ENCODE data around the gene BIRC3. TPM values are rescaled to one million over a fixed set of nuclear protein-coding genes. Genes with fewer than 3 reads are reported as not detected.

BIRC3 gene
- total RNA-seq, 4 donors from 2014 or later, result 2.4 to 6.9 (median 6.0) TPM

- Histone ChIP-seq H3K27me3 (no peaks in the 10 kb centered on the region), H3K36me3 (no peaks in the 10 kb centered on the region), H3K27ac (peak overlapping the region; percentile 83 to 94 (median 90)), H3K4me1 (peaks cover 0 to 76% (median 25%) of the 10 kb centered on the region in 3 donors), H3K4me3 (peak overlapping the region in 3 of 4 donors; percentile 56 to 74 (median 60)), H3K9me3 (no peaks in the 10 kb centered on the region)
- WGBS, 2 donors, result 55 to 60% methylated on average over 1 of the region's 1 CpG
- no peak for DNase-seq
- intact Hi-C loops (cut with DNase I), result no loop called here
- TF ChIP-seq CTCF (IDR thresholded peaks at IDR 0.05) (no peak), POLR2A (IDR thresholded peaks at IDR 0.05) (peak in 1 of 4 donors; percentile 11)
These were observed 1.2 kb downstream of the BIRC3 start for GRCh38 chr11:102318469-102318868.

GRCh38 chr11:102319544-102319943 lies 2.3 kb downstream of the BIRC3 start:
- TF ChIP-seq POLR2A (IDR thresholded peaks at IDR 0.05) (no peak), CTCF (IDR thresholded peaks at IDR 0.05) (no peak)
- Histone ChIP-seq H3K4me1 (peaks cover 0 to 65% (median 23%) of the 10 kb centered on the region in 3 donors), H3K36me3 (no peaks in the 10 kb centered on the region), H3K9me3 (no peaks in the 10 kb centered on the region), H3K27ac (peak overlapping the region; percentile 45 to 91 (median 84)), H3K27me3 (no peaks in the 10 kb centered on the region), H3K4me3 (peak overlapping the region in 3 of 4 donors; percentile 56 to 74 (median 60))
- no peak for DNase-seq
- intact Hi-C loops (cut with DNase I), result no loop called here
- WGBS, 2 donors, result 58 to 72% methylated on average over 2 of the region's 2 CpGs

- no peaks in the 10 kb centered on the region for H3K36me3 ChIP-seq
- no peak for DNase-seq
- no peaks in the 10 kb centered on the region for H3K9me3 ChIP-seq
- intact Hi-C loops (cut with DNase I), result no loop called here
- H3K27ac ChIP-seq, result peak overlapping the region; percentile 45 to 91 (median 84)
- peaks cover 0 to 64% (median 24%) of the 10 kb centered on the region in 3 donors for H3K4me1 ChIP-seq
- peak overlapping the region in 2 of 4 donors; percentile 5 to 74 for H3K4me3 ChIP-seq
- H3K27me3 ChIP-seq, result no peaks in the 10 kb centered on the region
- no peak for TF ChIP-seq POLR2A (IDR thresholded peaks at IDR 0.05)
- no peak for TF ChIP-seq CTCF (IDR thresholded peaks at IDR 0.05)
These were observed 2.9 kb downstream of the BIRC3 start for GRCh38 chr11:102320188-102320587.

GRCh38 chr11:102320679-102321078 lies 3.4 kb downstream of the BIRC3 start:
- Histone ChIP-seq H3K4me3 (peak overlapping the region in 1 of 4 donors; percentile 74), H3K27me3 (no peaks in the 10 kb centered on the region), H3K9me3 (no peaks in the 10 kb centered on the region), H3K36me3 (no peaks in the 10 kb centered on the region), H3K4me1 (peaks cover 0 to 65% (median 25%) of the 10 kb centered on the region in 3 donors), H3K27ac (peak overlapping the region; percentile 45 to 91 (median 84))
- no peak for DNase-seq
- intact Hi-C loops (cut with DNase I), result no loop called here
- TF ChIP-seq POLR2A (IDR thresholded peaks at IDR 0.05) (peak in 1 of 4 donors; percentile 15), CTCF (IDR thresholded peaks at IDR 0.05) (no peak)

- Histone ChIP-seq H3K4me3 (no peak overlapping the region), H3K27ac (peak overlapping the region in 2 of 4 donors; percentile 88 to 91), H3K4me1 (peaks cover 0 to 50% (median 22%) of the 10 kb centered on the region in 3 donors), H3K27me3 (no peaks in the 10 kb centered on the region), H3K9me3 (no peaks in the 10 kb centered on the region), H3K36me3 (peaks cover 0 to 11% (median 7%) of the 10 kb centered on the region in 3 donors)
- WGBS, 2 donors, result 36% methylated on average over 2 of the region's 2 CpGs
- no peak for DNase-seq
- TF ChIP-seq POLR2A (IDR thresholded peaks at IDR 0.05), result no peak
- intact Hi-C loops (cut with DNase I), result no loop called here
These were observed 5.3 kb downstream of the BIRC3 start for GRCh38 chr11:102322560-102322959.

Measured in esophagus squamous epithelium (tissue), 5 donors.